Measurements from ENCODE around the gene MAPK8. TPM values are rescaled to one million over a fixed set of nuclear protein-coding genes. Genes with fewer than 3 reads are reported as not detected.

Gene MAPK8
- total RNA-seq, 1 donor from 2014 or later = 57.1 TPM

DNA sequence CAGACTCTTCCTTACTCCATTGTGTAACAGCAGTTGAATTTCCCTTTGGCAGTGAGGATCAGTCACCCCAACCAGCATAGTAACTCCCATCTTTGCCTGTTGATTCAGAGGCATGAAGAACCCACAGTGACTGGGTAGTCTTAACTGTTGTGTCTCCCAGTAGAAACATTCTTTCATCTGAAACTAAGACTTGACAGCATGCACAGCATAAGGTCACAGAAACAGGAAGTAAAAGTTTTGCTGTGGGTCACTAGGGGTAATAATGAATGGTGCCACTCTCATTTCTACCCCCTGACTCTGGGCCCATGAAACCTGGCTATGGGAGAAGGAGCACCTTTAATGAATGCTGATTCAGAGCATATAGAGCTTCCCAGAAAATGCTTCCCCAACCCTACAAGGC is 23.6 kb upstream of the MAPK8 start:
- H3K4me3 Mint-ChIP-seq (ENCODE audit: unreplicated experiment) = no peak overlapping the region
- TF ChIP-seq, protein P1, sequence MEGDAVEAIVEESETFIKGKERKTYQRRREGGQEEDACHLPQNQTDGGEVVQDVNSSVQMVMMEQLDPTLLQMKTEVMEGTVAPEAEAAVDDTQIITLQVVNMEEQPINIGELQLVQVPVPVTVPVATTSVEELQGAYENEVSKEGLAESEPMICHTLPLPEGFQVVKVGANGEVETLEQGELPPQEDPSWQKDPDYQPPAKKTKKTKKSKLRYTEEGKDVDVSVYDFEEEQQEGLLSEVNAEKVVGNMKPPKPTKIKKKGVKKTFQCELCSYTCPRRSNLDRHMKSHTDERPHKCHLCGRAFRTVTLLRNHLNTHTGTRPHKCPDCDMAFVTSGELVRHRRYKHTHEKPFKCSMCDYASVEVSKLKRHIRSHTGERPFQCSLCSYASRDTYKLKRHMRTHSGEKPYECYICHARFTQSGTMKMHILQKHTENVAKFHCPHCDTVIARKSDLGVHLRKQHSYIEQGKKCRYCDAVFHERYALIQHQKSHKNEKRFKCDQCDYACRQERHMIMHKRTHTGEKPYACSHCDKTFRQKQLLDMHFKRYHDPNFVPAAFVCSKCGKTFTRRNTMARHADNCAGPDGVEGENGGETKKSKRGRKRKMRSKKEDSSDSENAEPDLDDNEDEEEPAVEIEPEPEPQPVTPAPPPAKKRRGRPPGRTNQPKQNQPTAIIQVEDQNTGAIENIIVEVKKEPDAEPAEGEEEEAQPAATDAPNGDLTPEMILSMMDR (IDR thresholded peaks at IDR 0.05) = no peak
- H3K27me3 Mint-ChIP-seq (ENCODE audit: unreplicated experiment) = peaks cover 26% of the 10 kb centered on the region
- no peak for DNase-seq (ENCODE audit: extremely low spot score, unreplicated experiment)
- H3K27ac Mint-ChIP-seq (ENCODE audit: unreplicated experiment) = no peak overlapping the region
- H3K9me3 Mint-ChIP-seq (ENCODE audit: unreplicated experiment) = peaks cover 12% of the 10 kb centered on the region
- H3K4me1 Mint-ChIP-seq (ENCODE audit: unreplicated experiment) = no peaks in the 10 kb centered on the region
- no peaks in the 10 kb centered on the region for H3K36me3 Mint-ChIP-seq (ENCODE audit: unreplicated experiment)

DNA sequence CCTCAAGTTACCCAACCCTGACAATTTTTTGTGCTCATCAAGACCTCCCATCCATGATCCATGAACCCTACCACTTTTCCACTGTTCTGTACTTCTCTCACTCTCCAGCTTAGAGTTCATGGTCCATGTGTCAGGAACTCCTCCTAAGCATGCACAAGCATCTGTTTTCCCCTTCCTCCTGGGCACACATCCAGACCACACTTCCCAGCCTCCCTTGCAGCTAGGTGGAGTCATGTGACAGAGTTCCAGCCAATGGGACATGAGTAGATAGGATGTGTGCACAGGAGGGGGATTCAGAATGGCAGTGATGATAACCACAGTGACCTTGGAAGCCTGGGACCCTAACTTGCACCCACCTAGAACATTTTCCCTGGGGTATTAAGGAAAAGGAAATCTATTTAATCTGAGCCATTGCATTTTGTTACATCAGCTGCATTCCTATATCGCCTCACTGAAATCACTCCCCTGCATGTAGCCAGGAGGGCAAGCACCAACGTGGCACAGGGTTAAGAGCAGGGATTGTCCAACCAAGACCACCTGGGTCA is 22.4 kb upstream of the MAPK8 start:
- no peak for DNase-seq (ENCODE audit: extremely low spot score, unreplicated experiment)
- no peak overlapping the region for H3K4me3 Mint-ChIP-seq (ENCODE audit: unreplicated experiment)
- H3K27me3 Mint-ChIP-seq (ENCODE audit: unreplicated experiment) = peaks cover 19% of the 10 kb centered on the region
- no peaks in the 10 kb centered on the region for H3K4me1 Mint-ChIP-seq (ENCODE audit: unreplicated experiment)
- peaks cover 12% of the 10 kb centered on the region for H3K9me3 Mint-ChIP-seq (ENCODE audit: unreplicated experiment)
- H3K27ac Mint-ChIP-seq (ENCODE audit: unreplicated experiment) = no peak overlapping the region
- no peaks in the 10 kb centered on the region for H3K36me3 Mint-ChIP-seq (ENCODE audit: unreplicated experiment)
- TF ChIP-seq, protein P1 (IDR thresholded peaks at IDR 0.05) = no peak

DNA sequence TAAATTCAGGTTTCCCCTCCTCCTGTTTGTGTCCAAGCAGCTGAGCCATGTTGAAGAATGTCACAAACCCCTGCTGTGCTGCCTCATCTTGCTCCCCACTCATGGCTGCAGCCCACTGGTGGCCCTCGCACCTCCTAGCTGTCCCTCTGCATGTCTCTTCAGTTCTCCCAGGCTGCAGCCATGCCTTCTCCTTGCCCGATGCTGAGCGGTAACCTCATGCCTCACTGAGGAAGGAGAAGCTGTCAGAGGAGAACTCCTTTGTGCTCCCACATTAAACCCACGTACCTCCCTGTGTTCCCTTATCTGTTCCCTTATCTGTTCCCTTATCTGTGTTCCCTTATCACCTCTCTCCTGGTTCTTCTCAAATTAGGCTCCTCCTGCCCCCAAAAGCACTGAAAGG is 21.7 kb upstream of the MAPK8 start:
- Mint-ChIP-seq H3K27ac (ENCODE audit: unreplicated experiment) (no peak overlapping the region), H3K27me3 (ENCODE audit: unreplicated experiment) (peaks cover 15% of the 10 kb centered on the region), H3K4me3 (ENCODE audit: unreplicated experiment) (no peak overlapping the region), H3K9me3 (ENCODE audit: unreplicated experiment) (peaks cover 12% of the 10 kb centered on the region), H3K36me3 (ENCODE audit: unreplicated experiment) (no peaks in the 10 kb centered on the region), H3K4me1 (ENCODE audit: unreplicated experiment) (peaks cover 2% of the 10 kb centered on the region)
- no peak for DNase-seq (ENCODE audit: extremely low spot score, unreplicated experiment)
- TF ChIP-seq, protein P1 (IDR thresholded peaks at IDR 0.05) = no peak

DNA sequence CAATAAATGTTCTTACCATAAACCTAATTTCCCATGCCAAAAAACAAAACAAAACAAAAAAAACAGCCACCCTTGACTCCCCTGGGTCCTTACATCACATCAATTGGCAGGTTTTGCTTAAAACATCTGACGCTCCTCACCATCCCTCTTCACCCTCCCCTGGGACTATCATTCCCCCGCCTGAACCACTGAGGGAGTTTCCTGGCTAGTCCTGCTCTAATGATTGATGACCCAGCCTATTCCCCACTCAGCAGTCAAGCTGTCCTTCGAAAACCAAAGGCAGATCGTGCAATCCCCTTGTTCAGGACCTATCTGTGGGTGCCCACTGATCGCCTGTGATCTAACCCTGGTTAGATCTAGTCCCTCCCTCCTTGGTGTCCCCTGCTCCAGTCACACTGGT is 20.8 kb upstream of the MAPK8 start:
- DNase-seq (ENCODE audit: extremely low spot score, unreplicated experiment) = no peak
- H3K4me1 Mint-ChIP-seq (ENCODE audit: unreplicated experiment) = peaks cover 2% of the 10 kb centered on the region
- H3K27ac Mint-ChIP-seq (ENCODE audit: unreplicated experiment) = no peak overlapping the region

DNA sequence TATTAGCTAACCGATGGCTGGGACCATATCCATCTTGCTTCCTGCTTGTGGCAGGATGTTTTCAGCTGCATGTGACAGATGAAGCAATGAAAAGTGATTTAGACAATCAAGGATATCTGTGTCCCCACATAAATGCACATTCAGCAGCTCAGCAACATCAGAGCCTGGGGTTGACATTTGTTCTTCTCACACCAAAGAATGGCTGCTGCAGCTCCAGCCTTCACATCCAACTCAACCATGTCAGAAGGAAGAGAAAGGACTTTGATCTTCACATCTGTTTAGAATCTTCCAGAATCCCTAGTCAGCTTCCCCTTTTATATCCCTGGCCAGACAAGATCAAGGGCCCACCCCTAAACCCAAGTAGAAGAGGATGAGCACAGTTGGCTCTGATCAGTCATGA is 20.1 kb upstream of the MAPK8 start:
- Mint-ChIP-seq H3K4me1 (ENCODE audit: unreplicated experiment) (peaks cover 2% of the 10 kb centered on the region), H3K27me3 (ENCODE audit: unreplicated experiment) (peaks cover 14% of the 10 kb centered on the region), H3K9me3 (ENCODE audit: unreplicated experiment) (peaks cover 9% of the 10 kb centered on the region), H3K4me3 (ENCODE audit: unreplicated experiment) (no peak overlapping the region), H3K27ac (ENCODE audit: unreplicated experiment) (no peak overlapping the region), H3K36me3 (ENCODE audit: unreplicated experiment) (no peaks in the 10 kb centered on the region)
- TF ChIP-seq, protein P1 (IDR thresholded peaks at IDR 0.05) = no peak
- DNase-seq (ENCODE audit: extremely low spot score, unreplicated experiment) = no peak

More for the DNA sequence above, 20.8 kb upstream of the MAPK8 start:
- Mint-ChIP-seq H3K36me3 (ENCODE audit: unreplicated experiment) (no peaks in the 10 kb centered on the region), H3K27me3 (ENCODE audit: unreplicated experiment) (peaks cover 15% of the 10 kb centered on the region), H3K4me3 (ENCODE audit: unreplicated experiment) (no peak overlapping the region), H3K9me3 (ENCODE audit: unreplicated experiment) (peaks cover 12% of the 10 kb centered on the region)
- TF ChIP-seq, protein P1 (IDR thresholded peaks at IDR 0.05) = no peak
